Ovary (tissue), 3 donors: Measurements from ENCODE around the gene ZNF281.

Experiments used
- EP300 ChIP-seq: sonication (generic); formaldehyde crosslinking; IDR thresholded peaks from one replicate; pipeline ENCODE4 v1.6.1; 2017; ENCODE audit warnings: antibody characterized with exemption
- POLR2A ChIP-seq: fragments of 450-650 bp; IDR thresholded peaks from one replicate; pipeline ENCODE4 v1.6.1; 2017; ENCODE audit warnings: antibody characterized with exemption, mild to moderate bottlenecking, moderate library complexity
- TF ChIP-seq, protein P1 (sequence below), 3 donors: fragments of 450-650 bp in 2 of 3; fragments of 200-600 bp in 1 of 3; IDR thresholded peaks; one replicate each; pipeline versions ENCODE4 v1.5.1 to v1.8.0; 2016 to 2022; ENCODE audit warnings: antibody characterized with exemption in 3 of 3, mild to moderate bottlenecking in 1 of 3
- donor health status: DM: no; HTN: no; CAD: no.

DNA sequence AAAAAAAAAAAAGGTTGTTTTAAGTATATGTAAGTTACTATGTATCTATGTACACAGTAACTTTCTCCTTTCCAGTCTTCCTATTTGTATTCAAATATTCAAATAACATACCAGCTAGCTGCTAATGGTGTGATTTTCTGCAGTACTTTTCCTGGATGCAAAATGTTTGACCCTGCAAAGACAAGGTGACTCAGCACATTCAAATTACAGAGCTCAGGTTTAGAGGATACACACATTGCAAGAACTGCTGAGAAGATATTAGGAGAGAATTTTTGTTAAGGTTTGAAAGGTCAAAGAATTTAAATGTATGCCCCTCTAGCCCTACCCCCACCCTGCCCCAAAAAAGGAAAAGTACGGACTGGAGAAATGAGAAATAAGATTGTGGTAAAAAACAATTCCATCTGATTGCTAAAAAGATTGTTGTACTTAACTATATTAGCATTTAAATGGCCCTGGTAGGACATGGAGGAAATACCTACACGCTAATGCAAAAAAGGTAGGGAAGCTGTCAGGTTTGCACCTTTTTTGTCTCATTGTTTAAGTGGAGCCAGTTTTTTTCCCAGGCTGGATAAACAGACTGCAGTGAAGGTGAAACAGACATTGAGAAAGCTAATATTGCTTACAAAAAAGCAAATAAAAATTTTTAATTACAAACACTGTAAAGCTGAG, 45.6 kb downstream of the ZNF281 start:
- TF ChIP-seq, protein P1, sequence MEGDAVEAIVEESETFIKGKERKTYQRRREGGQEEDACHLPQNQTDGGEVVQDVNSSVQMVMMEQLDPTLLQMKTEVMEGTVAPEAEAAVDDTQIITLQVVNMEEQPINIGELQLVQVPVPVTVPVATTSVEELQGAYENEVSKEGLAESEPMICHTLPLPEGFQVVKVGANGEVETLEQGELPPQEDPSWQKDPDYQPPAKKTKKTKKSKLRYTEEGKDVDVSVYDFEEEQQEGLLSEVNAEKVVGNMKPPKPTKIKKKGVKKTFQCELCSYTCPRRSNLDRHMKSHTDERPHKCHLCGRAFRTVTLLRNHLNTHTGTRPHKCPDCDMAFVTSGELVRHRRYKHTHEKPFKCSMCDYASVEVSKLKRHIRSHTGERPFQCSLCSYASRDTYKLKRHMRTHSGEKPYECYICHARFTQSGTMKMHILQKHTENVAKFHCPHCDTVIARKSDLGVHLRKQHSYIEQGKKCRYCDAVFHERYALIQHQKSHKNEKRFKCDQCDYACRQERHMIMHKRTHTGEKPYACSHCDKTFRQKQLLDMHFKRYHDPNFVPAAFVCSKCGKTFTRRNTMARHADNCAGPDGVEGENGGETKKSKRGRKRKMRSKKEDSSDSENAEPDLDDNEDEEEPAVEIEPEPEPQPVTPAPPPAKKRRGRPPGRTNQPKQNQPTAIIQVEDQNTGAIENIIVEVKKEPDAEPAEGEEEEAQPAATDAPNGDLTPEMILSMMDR (IDR thresholded peaks at IDR 0.05) = no peak
- no peak for TF ChIP-seq EP300
- no peak for TF ChIP-seq POLR2A
